ACHN (cell line): ENCODE measurements around the gene MCC.

Experiments
- DNase-seq: peaks from one replicate; pipeline ENCODE4 v3.0.0-alpha.2; 2015
- in situ Hi-C: cut with HindIII; loops from 2 replicates; pipeline ENCODE4 v1.10.0; 2017; ENCODE audit warnings: low sequenced_read_pairs, low pct_ligation_motif_present, low pct_unique_long_range_greater_than_20kb

The MCC gene

DNA sequence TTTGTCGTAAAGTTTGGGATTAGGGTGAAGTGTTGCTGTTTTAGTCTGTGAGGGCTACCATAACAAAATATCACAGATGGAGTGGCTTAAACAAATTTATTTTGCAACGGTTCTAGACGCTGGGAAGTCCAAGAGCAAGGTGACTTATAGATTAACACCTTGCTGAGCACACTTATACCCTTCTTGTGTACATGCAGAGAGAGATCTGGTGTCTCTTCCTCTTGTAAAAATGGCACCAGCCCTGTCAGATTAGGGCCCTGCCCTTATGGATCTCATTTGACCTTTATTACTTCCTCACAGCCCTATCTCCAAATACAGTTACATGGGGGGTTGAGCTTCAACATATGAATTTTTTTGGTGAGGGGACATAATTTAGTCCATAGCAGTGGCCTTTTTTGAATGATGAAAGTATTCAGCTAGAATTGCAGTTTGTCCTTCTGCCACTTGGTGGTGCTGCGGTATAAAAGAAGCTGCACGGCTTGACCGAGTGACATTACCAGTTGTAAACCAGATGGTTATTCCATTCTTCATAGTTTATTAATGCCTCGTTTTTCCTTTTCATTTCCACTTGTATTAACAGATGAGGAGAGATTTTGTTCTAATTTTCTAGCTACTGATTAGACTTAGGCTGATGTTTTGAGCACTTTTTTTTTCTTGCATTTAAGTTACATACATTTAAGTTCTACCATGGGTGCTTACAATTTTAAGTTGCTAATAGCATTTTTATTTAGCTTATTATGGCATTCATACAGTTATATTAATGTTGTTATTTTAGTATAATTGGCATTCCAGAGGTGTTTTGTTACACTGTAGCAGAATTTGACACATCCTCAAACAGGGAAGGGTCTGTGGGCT lies 492.3 kb downstream of the MCC start:
- in situ Hi-C loops, result no loop called here
- peak; percentile 69 for DNase-seq

DNA sequence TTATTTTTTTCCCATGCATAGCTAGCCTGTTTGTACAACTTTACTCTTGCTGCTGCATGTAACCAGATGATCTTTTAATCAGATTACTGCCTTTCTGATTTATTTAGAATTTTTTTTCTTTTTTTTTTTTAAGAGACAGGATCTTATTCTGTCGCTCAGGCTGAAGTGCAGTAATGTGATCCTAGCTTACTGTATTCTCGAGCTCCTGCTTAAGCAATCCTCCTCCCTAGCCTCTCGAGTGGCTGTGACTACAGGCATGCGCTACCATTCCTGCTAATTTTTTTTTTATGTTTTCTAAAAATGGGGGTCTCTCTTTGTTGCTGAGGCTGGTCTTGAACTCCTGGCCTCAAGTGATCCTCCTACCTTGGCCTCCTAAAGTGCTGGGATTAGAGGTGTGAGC lies 502.0 kb downstream of the MCC start:
- DNase-seq, result no peak
- in situ Hi-C loops, result no loop called here

DNA sequence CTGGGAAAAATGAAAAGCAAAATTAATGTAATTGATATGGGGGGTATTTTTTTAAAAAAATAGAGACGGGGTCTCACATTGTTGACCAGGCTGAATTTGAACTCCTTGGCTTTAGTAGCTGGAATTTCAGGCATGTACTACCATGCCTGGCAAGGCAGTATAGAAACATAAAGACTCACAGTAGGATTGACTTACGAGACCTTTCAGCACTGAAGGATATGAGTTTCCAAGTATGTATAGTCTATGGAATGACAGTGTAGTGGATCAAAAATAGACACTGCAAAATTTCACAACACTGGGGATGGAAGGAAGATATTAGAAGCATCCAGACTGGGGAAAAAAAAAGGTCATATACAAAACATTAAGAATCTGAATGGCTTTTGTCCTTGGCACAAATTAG lies 504.9 kb downstream of the MCC start:
- no peak for DNase-seq
- in situ Hi-C loops, result no loop called here

DNA sequence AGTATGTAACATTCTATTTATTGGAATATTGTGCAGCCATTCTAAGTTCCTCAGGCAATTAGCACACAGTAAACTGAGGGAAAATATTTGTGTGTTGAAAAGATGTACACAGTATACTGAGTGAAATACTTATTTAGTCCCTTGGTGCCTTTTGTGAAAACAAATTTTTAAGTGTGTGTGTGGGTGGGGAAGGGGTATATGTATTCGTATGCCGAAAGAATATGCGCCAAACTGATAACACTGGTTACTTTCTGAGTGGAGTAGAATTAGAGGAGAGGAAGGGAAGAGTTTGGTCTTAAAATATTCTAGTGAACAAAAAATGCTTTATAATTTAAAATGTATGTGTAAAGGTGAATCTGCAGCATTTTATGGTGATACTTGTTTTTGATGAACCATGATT lies 508.5 kb downstream of the MCC start:
- in situ Hi-C loops, result no loop called here
- no peak for DNase-seq

DNA sequence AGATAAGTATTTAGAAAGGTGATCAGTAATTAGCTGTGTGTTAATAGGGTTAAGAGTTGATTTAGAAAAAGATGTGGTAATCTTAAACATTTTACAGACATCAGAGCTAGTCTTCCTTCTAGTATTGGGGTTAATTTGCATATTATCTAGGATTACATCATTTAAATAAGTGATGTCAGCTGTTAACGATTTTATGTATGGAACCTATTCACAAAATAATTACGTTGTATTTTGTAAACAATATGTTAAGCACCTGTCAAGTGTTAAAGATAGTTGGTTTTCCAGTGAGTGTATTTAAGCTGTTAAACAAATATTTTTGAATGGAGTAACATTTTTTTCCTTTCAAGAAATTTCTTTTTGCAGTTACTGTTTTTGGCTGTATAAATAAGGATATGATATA lies 509.4 kb downstream of the MCC start:
- DNase-seq, result no peak
- in situ Hi-C loops, result no loop called here

DNA sequence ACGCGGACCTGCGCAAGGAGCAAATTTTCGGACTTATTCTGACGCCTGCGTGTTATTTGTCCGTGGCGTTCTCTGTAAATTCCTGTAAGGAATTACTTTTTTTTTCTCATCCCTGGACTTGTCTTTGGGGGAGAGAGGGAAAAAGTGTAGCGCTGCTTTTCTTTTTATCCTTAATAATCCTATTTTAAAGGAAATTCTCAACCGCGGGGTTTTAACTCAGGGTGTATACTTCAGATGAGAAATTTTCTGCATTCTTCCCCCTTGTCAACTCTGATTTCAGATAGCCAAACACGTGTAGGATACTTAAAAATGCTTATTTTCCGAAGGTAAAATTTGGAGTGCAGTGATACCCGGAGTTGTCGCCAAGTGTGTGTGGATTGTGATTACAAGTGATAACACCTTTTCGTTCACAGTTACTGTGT lies 510.8 kb downstream of the MCC start:
- DNase-seq, result peak; percentile 24
- in situ Hi-C loops, result no loop called here

DNA sequence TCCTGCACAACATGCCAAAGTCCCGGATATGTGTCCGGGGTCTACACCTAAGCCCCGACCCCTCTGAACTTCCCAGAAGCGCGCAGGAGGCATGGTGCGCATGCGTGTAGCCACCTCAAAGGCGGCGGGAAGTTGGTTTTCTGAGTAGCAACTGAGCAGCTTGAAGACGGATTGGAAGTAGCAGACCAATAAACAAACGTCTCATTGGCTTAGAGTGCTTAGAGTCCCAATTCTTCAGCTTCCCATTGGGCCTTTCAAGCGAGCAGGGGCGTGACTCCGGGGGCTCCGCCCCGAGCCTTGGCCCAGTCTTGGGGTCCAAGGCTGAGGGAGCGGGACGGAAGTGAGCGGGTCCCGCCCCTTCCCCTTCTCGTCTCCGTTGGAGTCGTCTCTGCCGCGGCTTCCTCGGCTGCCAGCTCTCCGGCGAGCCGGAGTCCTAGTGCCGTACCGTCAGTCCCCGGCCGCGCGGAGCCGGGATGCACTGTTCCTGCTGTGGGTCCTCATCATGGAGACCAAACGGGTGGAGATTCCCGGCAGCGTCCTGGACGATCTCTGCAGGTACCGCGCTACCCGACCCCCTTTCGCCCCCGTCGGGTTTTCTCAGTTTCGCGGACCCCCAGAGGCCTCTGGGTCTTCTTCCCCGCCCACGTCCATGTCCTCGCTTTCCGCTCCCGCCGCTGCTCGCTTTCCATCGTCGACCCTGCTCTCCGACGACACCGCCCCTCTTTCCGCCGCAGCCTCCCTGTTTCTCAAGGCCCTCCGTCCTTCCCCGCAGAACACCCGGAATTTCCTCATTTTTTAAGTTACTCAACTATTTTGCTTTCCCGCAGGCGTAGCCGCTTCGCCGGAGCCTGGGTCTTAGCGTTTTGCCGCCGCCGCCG lies 511.6 kb downstream of the MCC start, which contains the start of gene DCP2:
Gene DCP2 (plus strand): TSS at position 367 of the 878 bp plus-strand sequence. CDS start 136 bp downstream, at position 503.
- DNase-seq, result peak; percentile 98
- in situ Hi-C loops, result no loop called here

DNA sequence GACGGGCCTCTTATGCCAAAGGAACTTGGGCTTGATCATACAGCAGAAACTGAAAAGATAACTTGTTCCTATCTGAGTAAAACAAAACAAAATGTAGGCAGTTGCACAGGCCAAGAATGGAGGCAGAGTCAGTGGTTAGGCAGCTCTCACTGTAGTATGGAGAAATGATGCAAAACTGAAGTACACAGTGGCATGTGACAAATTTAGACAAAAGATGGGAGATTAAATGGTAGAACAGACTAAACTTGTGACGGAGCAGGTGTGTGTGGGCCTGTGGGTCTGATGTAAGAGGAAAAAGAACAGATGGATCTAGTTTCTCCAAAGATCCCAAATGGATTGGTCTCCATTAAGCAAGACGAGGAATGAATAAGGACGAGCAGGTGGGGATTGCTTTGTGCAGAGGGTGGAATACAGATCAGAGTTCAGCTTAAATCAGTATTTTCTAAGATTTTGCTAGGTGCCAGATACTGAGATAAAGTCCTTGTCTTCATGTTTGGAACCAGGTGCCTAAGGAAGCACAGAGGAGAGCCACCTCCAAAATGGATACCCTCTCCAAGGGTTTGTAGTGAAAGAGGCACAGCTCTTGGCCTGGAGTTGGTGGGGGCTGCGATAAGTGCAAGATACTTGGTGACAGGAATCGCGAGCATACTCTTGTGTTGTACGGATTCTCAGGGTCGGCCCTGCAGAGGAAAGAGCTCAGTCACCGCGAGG lies 512.4 kb downstream of the MCC start:
- in situ Hi-C loops, result no loop called here
- no peak for DNase-seq

DNA sequence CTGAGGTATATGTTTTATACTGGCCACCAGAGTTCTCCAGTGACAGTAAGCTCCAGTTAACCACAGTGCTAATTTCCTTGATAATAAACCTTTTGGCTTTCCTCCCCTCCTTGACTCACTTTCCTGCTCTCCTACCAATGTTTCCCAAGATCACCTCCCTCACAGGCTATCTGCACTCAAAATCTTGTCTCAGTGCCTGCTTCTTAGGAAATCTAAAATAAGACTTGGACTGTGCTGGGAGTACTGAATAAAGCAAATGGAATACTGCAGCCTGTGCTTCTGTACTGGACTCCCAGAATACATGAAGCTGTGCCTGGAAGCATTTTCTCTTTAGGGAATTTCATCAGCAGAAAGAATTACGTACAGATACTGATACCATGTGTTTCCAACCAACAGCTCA lies 513.4 kb downstream of the MCC start:
- no peak for DNase-seq
- in situ Hi-C loops, result no loop called here

DNA sequence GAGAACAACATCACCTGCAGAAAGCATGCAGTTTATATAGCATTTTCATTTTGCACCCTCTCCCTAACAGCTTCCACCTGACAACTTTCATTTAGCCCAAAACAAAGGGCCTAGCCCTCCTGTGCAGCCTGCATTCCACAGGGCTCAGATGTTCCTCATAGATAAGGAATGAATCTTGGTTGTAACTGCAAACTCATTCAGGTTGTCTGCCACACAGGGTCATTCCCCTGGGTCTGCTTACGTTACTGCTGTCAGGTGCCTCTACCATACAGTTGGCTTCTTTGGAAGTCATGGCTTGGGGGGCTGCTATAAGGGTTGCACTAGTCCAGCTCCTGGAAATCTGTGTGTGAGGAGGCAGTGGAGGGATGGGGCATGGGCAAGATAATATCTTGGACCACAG lies 514.3 kb downstream of the MCC start:
- in situ Hi-C loops, result no loop called here
- no peak for DNase-seq

DNA sequence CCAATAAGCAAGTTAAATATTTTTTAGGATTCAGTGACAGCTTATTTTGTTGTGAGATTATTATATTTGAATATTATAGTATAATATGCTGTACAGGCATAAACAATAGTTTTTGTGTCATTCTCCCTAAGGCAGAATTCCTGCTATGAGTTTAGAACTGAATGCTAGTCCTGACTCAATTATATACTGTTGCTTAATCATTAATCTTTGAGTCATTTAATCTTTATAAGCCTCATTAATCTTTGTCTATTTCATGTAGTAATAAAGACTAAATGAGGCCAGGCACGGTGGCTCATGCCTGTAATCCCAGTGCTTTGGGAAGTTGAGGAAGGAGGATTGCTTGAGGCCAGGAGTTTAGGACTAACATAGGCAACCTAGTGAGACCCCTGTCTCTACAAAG lies 515.2 kb downstream of the MCC start:
- in situ Hi-C loops, result no loop called here
- no peak for DNase-seq
